ENCODE data around the gene CENPL.
"Not testable (repeated sequence)": the region's sequence is repeated elsewhere in the genome, so short reads cannot be mapped to it uniquely, and the experiment has no call there.

CENPL gene

DNA sequence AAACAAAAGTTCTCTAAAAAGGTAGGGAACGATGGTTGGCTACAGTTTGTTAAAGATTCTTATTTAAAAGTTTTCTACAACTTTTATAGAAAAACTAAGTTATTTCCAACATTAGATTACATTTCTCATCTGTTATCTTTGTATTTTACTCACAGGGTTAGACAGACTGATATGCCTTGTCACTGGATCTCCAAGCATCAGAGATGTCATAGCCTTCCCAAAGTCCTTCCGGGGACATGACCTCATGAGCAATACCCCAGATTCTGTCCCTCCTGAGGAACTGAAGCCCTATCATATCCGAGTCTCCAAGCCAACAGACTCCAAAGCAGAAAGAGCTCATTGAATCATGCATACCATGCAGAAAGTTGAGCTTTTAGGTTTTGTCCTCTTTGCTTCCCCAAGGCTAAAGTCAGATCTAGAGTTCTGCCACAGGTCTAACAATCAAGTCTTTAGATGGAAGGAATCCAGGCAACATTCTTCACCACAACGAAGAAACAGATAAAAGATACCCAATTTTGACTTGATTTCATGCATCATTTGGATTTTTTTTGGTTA is 32.8 kb upstream of the CENPL start:
- no peak for DNase-seq

GRCh38 chr1:173856903-173857302 is 32.2 kb upstream of the CENPL start:
- no peak for DNase-seq

DNA sequence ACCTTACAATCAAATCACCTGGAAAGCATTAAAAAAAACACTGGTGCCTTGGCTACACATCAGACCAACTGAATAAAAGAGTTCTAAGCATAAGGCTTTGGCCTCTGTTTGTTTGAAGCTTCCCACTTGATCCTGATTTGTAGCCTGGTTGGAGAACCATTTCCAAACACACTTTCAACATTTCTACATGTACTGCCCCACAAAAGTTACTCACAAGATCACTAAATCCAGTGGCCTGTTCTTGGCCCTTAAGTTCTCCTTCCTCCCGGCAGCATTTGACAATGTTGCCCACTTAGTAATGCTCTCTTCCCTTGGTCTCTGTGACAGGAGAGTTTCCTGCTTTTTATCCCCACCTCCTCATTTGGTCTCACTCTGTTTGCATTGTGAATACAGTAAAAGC is 31.3 kb upstream of the CENPL start:
- no peak for DNase-seq

GRCh38 chr1:173853074-173853473 is 28.4 kb upstream of the CENPL start:
- DNase-seq = no peak

DNA sequence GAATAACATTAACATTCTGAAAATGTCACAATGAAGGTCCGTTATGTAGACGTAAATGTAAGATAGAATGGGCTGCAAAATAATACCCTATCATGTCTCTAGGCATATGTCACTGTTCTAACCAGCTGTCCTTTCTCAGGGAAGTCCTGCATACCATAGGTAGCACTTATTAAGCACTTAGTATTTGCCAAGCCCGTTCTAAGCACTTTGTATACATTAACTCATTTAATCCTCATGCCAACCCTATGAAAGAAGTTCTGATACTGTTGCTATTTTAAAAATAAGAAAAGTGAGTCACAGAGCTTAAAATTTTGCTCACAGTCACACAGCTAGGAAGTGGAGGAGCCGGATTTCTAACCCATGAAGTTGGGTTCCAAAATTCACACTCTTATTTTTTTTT is 27.4 kb upstream of the CENPL start:
- no peak for DNase-seq

GRCh38 chr1:173832748-173833147 is 8.1 kb upstream of the CENPL start:
- no peak for DNase-seq

- no peak for DNase-seq
Observed at GRCh38 chr1:173827611-173828010, 2.9 kb upstream of the CENPL start.

GRCh38 chr1:173823781-173824314 is 835 bp downstream of the CENPL start:
- DNase-seq = no peak

GRCh38 chr1:173821680-173822079 is 3.0 kb downstream of the CENPL start:
- DNase-seq = no peak

- DNase-seq = no peak
Observed at GRCh38 chr1:173818459-173818858, 6.2 kb downstream of the CENPL start.

DNA sequence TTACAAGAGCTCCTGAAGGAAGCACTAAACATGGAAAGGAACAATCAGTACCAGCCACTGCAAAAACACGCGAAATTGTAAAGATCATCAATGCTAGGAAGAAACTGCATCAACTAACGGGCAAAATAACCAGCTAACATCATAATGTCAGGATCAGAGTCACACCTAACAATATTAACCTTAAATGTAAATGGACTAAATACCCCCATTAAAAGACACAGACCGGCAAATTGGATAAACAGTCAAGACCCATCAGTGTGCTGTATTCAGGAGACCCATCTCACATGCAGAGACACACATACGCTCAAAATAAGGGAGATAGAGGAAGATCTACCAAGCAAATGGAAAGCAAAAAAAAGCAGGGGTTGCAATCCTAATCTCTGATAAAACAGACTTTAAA is 11.0 kb downstream of the CENPL start:
- not testable (repeated sequence) for DNase-seq

DNA sequence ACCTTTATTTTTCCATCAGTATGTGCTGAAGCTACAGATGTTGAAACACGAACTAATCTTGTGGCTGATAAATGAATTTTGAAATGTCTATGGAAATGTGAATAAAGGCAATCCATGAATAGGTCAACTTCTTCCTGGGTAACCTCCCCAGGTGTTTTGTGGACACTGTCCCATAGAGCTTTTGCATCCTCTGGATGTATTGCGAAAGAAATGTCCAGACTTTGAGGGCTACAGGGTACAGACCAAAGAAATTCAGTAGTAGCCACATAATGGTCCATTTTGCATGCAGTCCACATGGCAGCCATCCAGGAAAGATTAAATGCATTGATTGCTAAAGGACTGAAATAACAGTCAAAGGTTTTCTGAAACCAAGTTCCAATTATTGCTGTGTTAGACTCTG is 21.7 kb downstream of the CENPL start:
- DNase-seq = no peak

DNA sequence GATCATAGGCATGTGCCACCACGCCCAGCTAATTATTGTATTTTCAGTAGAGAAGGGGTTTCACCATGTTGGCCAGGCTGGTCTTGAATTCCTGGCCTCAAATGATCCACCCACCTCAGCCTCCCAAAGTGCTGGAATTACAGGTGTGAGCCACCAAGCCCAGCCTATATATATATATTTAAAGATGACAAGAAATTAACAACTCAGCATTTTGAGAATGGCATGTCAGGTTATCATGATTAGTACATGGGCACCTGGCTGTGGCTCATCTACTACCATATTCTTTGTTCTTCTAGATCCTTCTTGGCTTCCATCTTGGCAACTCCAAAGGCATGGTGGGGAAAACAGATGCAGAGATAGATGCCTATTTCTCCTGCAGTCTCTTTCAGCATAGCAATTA is 24.7 kb downstream of the CENPL start:
- not testable (repeated sequence) for DNase-seq

DNA sequence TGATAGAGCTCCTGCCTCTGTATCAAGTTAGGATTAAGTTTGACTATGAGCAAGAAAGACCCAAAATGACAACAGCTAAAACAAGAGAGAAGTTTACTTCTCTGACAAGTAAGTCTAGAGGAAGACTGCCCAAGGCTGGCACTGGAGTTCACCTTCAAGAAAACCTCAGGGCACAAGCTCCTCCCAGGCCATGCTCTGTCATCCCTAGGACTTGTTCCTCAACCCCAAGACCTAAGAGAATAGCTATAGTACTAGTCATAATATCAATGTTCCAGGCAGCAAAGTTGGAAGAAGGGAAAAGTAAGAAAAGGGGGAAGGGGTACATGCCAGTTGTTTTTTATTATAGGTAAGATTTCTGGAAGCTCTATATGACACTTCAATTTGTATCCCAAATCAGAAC is 26.6 kb downstream of the CENPL start:
- no peak for DNase-seq

DNA sequence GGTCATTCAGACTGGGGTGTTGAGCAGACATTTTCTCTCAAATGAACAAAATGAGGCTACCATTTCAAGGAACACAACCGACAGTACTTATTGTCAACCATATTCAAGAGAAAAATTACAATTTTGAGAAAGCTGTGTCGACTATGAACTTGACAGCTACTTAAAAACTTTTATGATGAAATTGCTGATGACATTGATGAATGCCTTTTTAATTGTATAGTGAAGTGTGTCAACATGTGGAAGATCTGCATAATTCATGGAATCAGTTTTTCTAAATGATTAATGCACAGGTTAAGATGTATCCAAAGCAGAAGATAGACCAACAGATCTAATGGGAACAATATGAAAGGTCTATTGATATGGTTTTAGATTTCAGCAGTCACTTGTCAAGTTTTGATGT is 34.8 kb downstream of the CENPL start:
- DNase-seq = no peak

DNA sequence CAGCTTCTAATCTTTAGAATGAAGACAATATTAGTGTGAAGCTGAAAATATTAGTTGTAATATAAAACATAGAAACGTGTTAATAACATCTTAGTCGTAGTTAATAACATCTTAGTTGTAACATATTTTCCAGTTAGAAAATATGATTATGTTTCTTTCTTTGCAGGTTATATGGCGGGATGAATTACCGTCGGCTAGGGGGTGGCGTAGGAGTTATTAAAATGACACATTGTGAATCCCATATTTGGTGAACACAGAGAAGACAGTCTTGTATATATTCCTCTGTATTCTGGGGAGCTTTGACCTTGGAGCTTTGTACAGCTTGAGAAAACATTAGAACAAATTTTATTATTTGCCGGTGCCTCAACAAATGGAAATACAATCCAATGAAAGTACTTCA is 39.7 kb downstream of the CENPL start:
- no peak for DNase-seq

- DNase-seq = no peak
Observed at GRCh38 chr1:173779936-173780335, 44.7 kb downstream of the CENPL start.

- no peak for DNase-seq
Observed at GRCh38 chr1:173775578-173776226, 49.0 kb downstream of the CENPL start.

DNA sequence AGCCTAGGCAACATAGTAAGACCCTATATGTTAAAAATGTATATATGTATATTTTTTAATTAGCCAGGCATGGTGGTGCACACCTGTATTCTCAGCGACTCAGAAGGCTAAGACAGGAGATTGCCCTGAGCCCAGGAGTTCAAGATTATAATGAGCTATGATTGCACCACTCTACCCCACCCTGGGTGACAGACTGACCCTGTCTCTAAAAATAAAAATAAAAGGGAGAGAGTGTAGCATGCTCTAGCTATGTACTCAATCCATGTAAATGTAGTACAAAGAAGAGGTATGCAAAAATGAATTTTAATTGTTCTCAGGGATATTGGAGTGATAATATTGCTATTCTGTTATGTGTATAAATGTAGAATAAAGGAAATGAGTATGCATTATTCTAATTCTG is 53.1 kb downstream of the CENPL start:
- no peak for DNase-seq

DNA sequence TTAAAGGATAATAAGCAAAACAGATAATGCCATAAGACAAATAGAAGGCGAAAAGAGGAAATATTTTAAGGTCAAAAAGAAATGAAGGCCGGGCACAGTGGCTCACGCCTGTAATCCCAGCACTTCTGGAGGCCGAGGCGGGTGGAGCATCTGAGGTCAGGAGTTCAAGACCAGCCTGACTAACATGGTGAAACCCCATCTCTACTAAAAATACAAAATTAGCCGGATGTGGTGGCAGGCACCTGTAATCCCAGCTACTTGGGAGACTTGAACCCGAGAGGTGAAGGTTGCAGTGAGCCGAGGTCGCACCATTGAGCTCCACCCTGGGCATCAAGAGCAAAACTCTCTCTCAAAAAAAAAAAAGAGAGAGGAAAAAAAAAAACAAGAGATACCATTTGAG is 54.4 kb downstream of the CENPL start:
- not testable (repeated sequence) for DNase-seq

DNA sequence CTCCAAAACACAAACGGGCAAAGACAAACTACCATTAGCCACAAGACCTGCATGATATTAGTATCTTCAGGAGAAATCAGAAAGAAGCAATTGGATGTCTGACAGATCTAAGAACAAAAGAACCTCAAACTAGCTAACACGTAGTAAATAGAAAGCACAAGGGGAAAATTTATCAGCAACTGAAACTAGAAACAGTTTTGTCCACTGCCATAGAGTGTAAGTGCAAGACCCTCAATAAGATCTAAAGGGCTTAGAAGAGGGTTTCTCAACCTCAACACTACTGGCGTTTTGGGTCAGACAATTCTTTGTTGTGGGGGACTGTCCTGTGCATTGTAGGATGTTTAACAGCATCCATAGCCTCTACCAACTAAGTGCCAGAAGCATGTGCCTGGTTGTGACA is 55.9 kb downstream of the CENPL start:
- DNase-seq = no peak

DNA sequence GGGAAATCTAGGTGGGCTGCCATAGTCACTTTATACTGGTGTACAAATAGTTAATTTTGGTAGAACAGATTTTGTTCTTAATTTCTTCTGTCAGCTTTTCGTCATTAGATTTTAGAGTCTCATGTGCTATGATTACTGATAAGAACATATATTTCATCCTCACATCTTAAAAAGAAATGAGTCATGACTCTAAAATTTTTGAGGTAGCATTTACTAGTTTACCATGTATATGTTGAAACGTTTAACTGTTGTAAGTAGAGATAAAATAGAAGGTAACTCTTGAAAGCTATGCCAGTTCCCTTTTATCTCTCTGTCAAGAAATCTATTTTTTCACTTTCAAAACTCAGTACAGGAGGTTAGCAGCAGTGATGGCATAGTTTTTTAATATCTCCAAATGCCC is 56.5 kb downstream of the CENPL start:
- DNase-seq = no peak

GRCh38 chr1:173764331-173764730 is 60.4 kb downstream of the CENPL start:
- DNase-seq = not testable (repeated sequence)

GRCh38 chr1:173758980-173759379 is 65.7 kb downstream of the CENPL start:
- DNase-seq = no peak

DNA sequence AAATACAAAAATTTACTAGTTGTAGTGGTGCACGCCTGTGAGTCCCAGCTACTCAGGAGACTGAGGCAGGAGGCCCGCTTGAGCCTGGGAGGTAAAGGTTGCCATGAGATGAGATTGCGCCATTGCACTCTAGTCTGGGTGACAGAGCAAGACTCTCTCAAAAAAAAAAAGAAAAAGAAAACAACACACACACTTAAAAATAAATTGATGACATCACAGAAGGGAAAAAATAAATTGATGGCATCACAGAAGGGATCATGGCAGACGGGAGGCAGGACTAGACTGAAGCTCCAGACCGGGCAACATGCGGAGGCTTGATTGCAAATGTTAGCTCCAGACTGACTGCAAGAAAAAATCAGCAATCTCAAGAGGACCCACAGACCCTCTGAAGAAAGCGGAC is 66.6 kb downstream of the CENPL start:
- no peak for DNase-seq
